Fibroblast of peridontal ligament (primary cell): ENCODE data around the gene TEDC1.

ENCODE experiments used
- DNase-seq: peaks from one replicate; pipeline ENCODE4 v3.0.0-alpha.2; 2010; ENCODE audit errors: extremely low read depth

Gene TEDC1, protein sequence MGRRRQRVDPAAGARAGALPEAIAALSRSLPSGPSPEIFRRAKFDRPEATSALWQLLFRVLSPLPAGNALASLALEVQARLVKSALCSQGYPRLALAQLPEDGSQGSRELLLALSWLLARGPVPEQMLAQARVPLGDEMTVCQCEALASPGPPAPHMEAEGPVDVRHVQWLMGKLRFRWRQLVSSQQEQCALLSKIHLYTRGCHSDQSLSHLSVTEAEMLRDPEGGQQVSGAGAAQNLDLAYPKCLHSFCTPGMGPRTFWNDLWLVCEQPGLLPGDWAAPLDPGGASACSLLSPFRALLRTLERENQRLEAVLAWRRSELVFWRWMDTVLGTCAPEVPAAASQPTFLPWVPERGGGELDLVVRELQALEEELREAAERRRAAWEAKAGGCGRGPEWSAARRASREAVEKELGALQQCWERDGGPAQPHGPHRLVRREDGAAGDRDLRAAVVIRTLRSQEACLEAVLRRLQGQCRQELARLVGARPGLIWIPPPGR

DNA sequence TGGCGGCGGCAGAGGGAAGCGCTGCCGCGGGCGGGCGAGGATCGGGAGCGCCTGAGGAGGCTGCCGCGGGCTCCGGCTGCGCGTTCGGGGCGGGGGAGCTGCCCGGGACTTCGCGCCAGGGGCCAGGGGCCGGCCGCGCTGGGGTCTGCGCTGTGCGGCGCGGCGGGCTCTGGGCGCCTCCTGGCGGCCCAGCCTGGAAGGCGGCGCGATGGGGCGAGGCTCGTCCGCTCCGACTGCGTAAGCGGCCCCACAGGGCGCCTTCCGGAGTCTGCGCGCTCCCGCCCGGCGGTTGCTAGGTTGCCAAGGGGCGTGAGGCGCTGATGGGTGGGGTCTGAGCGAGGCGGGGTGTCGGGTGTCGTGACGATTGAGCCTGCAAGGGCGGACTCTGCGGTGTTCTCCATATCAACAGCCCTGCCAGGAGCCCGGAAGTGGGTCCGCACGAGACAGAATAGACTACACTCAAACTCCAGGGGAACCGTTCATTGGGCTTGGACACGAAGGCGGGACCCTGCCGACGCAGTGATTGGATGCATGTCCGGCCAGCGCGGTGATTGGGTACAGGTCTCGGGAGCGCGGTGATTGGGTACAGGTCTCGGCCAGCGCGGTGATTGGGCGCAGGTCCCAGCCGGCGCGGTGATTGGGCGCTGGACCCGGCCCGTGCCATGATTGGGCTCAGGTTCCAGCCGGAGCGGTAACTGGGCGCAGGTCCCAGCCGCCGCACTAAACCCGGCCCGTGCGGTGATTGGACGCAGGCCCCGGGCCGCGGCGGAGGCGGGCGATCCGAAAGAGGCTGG is at the start of gene TEDC1:
TSS of gene TEDC1 (plus strand) at position 675 of the 794 bp plus-strand sequence. CDS start 130 bp downstream, outside the sequence.
- DNase-seq = peak; percentile 100

DNA sequence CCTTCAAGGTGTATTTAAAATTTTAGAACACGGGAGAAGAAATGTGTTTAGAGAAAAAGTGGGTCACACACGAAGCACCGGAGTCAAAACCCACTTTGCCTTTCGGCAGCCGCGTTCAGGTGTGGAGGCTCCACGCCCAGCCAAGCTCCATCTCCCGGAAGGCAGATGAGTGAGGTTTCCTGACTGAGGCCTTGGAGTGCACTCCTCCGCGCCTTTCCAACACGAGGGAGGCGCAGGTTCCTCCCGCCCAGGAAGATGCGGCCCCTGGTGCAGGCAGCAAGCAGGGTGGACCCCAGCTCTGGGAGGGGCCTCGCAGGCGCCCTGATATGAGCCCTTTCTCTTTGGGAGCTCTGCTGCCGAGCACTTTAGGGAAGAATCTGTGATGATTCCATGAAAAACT is 48.9 kb upstream of the TEDC1 start:
- DNase-seq = no peak

DNA sequence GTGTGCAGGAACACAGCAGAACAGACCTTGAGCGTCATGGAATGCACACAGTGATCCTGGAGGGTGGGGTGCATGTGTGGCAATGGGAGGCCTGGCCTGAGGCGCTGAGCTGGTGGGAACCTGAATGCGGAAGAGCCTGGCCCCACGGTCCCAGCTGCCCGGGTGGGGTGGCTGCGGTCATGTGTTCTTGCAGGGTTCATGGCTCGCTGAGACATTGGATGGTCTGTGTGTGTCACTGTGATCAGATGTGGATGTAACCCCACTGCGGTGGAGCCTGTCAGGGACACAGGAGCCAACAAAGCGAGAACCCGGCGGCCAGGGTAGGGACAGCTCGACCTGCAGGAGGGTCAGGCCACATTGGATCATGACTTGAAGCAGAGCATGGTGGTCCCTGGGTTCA is 48.2 kb upstream of the TEDC1 start:
- DNase-seq = no peak

DNA sequence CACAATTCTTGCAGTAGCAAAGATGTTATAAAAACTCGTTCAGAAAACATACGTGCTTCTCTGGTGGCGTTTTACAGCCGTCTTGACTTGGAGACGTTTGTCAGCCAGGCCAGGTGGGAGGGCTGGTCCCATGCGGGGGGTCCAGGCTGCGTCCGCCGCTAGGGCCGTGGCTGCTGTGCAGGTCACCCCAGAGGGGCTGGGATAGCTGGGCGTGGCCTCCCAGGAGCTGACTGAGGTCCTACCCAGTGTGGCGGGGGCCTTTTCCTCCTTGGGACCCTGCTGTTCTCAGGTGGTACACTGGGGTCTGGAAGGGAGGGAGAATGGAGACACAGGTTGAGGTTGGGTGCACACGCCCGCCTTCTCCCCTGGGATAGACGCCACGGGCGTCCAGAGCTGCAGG is 46.2 kb upstream of the TEDC1 start:
- no peak for DNase-seq

DNA sequence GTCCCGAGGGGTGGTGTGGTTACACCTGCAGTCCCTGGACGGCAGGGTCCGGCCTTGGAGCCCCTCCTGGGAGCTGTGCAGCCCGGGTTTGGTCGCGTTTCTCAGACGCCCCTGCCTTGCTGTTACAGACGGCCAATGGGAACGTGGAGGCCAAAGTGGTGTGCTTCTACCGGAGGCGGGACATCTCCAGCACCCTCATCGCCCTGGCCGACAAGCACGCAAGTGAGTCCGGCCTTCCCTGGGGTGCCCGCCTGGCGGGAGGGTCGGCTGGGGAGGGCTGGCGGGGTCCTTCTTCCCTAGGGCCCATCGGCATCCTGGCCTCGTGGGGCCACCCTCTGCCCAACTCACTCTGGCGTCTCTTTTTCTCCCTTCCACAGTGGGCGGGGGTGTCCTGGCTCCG is 45.8 kb upstream of the TEDC1 start:
- no peak for DNase-seq

DNA sequence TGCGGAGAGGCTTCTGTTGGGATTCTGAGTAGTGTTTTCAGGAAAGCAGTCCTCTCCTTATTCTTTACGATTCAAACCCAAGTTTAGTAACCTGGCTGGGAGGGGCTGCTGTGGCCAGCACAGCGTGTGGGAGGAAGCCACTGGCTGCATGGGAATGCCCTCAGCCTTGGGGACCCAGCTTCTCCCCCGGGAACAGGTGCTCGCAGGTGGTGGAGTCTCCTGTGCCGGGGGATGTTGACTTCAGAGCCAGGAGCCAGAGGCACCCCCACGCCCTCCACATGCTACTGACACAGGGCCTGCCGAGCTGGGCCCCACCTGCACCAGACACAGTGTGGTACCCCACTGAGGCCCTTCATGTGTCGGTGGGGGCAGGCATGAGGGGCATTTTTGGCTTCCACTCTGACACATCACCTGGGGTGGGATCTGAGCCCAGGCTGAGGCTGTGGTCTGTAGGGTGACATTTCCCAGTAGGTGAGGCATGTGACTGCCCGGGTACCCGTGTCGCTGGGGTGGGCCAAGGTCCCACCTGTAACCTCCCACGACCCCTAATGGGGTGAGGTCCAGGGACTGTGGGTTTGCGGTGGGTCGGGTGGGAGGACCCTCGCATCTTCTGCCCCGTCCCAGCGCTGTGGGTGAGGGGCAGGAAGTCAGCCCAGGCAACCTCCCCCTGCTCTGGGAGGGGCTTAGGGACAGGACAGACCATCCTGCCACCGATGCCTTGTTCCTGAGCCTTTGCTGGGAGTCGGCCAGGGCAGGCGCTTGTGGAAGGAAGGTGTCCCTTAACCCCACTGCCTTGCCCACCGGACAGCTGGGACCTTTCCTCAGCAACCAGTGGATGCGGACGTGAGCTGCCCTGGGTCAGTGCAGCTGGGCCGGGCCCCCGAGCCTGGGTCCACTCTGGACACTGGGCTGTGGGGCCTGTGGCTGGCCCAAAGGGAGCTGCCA is 44.9 kb upstream of the TEDC1 start:
- DNase-seq = no peak

DNA sequence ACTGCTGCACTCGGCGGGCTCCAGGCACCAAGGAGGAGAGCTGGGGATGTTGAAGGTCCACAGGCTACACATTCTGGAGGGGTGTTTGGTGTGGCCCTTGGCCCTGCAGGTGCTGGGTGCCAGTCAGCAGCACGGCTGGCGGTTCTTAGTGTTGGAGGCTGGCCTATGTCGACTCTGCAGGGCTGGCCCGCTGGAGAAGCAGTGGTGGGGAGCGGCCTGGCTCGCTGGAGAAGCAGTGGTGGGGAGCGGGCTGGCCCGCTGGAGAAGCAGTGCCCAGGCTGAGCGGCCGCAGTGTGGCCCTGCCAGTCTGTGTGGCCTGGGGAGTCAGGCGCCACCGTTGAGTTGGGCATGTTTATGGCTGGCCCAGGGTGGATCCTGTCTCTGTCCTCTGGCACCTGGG is 44.1 kb upstream of the TEDC1 start:
- no peak for DNase-seq

DNA sequence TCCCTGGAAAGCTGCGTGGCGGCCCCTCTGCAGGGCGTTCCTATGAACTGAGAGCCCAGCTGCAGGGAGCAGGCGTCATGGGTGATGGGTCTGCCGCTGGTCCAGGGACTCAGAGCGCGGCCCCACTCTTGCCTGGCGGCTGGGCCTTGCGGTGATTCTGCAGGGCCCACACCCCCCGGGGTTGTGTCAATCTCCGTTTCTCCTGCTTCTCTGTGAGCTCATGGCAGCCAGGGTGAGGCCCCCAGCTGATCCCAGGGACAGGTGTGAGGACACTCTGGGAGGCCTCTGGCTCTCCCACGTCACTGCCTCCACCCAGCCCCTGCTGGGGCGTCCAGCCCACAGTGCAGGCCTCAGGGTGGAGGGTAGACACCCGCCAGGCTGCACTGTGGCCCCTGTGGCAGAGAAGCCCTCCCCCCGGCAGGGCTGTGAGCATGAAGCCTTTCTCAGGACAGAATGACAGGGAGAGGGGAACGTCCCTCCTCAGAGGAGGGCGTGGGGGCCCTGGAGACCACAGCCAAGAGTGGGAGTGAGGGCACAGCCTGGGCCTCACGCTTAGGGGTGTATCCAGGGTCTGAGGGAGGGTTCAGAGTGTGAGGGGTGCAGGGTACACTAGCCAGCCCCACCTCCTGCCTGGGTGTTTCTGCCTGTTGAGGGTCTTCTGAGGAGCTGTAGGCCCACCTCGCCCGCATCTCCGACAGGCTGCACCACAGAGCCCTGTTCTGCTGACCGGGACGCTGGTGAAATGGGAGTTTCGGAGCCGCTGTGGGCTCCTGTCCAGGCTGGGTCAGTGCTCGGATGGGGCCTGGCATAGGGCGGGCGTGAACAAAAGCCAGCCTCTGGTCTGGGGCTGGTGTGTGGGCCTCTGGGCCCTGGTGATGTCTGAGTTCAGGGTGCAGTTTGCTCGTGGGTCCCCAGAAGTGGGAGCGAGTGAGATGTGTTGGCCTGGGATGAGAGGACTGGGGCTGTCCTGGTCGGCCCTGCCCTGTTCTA is 43.1 kb upstream of the TEDC1 start:
- DNase-seq = no peak

DNA sequence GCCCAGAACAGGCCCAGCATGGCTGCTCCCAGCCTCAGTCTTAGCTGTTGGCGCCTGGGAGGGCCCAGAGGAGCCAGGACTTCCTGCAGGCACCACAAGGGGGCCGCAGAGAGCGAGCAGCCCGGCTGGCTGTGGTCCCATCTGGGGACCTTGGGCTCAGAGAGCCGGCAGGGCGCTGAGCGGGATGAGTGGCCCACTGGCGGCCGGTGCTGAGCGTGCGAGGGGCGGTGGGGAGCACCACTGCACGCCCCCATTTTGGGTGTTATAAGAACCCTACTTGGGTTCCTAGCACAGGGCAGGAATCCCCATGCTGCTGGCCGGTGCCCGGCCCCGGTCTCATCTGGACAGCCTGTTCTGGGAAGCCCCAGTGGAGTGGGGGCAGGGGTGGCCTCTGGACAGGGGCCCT is 42.3 kb upstream of the TEDC1 start:
- peak; percentile 45 for DNase-seq

DNA sequence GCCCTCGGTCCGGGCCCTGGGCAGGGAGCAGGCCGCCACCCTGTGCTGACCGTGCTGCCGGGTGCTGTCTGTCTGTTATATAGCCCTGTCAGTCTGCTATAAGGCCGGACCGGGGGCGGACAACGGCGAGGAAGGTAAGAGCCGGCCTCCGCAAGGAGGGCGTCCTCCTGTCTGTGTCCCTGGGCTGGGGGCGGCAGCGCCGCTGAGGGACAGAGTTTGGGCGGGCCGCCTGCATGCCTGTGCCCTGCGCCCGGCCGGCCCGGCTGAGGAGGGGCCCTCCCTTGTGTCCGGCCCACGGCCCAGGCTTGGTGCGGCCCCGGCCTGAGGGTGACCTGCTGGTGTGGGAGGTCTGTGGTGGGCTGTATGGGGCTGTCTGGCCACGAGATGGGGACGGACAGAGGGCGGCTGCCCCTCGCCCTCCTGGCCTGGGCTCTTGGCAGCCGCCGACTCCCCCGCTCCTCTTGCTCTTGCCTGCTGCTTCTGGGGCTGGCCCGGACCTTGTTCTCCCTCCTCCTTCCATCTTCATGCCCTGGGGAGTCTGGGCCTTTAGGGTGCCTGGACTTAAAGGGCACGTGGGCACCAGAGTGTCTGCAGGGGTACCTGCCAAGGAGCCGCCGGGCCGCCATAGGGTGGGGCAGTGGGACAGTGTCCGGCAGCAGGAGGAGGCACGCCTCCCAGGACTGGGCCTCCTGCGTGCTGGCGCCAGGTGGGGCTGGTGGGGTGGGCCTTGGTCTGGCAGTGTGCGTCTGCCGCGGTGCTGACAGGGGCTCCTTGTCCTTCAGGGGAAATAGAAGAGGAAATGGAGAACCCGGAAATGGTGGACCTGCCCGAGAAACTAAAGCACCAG is 41.5 kb upstream of the TEDC1 start:
- DNase-seq = no peak

DNA sequence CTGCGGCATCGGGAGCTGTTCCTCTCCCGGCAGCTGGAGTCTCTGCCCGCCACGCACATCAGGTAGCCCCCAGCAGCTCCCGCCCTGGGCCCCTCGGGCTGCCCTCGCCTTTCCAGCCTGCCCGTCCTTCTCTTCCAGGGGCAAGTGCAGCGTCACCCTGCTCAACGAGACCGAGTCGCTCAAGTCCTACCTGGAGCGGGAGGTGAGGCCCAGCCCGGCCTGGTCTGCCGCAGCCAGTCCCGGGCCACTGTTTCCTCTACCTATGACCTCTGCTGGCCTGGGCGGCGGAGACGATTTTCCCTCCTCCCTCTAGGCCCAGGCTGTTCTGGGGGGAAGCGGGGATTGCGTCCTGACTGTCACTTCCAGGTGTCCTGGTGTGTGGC is 40.9 kb upstream of the TEDC1 start:
- DNase-seq = no peak

DNA sequence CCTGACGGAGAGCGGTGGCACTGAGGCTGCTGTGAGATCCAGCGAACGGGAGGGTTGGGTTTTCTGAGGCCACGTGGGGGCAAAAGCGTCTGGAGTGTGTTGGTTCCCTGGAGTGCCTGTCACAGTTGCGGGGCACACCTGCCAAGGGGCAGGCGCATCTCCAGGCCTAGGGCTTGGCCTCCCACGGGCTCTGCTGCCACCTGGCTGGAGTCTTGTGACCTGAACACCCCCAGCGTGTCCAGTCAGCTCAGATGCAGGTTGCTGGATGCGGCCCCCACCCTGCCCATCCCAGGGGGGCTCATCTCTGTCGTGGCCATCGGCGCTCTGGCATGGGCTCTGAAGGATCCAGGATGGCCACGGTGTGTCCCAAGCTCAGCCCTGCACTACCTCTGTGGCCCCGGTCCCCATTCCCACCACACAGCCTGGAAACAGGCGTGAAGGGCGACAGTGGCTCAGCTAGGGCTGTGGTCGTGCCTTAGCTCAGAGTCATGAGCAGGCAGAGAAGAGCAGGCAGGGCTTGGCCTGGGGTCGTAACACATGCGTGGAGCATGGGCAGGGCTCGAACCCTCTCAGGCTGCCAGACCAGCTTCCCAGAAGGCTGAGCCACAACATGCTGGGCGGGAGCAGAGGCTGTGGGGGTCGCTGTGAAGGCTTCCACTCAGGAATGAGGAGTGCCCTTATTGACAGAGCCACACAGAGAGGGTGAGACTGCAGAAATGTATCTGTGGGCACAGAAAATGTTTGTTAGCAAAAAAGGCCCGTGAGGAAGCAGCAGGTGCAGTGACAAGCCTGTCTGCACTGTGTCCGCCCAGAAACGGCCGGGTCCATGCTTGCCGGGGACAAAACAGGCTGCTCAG is 40.0 kb upstream of the TEDC1 start:
- DNase-seq = no peak

DNA sequence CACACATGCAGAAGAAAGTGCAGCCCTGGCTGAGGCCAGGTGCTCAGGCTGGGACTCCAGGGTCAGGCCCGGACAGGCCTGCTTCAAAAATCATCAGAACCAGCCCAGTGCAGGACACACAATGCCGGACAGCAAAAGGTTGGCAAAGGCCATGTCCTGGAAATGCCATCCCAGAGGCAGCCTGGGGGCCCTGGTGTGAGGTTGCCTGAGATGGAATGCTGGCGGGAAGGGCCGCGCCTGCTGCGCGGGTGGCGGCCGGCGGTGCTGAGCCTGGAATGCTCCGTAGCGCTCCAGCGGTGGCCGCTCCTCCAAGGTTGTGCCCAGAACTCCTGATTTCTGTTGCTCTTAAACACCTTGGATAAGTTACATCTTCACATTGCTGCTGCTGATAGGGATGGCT is 38.1 kb upstream of the TEDC1 start:
- no peak for DNase-seq

DNA sequence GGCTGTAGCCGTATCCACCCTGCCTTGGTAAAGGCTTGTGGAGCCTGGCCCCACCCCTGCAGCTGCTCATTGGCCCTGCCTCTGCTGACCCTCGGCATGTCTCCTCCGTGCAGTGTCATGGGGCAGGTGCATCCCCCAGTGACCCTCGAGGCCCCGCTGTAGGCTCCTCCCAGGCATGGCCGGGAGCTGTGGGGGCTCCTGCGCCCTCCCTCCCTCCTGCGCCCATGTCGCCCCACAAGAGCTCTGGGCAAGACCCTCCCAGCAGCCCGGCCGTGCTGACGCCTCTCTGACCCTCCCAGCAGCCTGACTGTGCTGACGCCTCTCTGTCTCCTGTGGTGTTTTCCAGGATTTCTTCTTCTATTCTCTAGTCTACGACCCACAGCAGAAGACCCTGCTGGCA is 37.2 kb upstream of the TEDC1 start:
- no peak for DNase-seq

DNA sequence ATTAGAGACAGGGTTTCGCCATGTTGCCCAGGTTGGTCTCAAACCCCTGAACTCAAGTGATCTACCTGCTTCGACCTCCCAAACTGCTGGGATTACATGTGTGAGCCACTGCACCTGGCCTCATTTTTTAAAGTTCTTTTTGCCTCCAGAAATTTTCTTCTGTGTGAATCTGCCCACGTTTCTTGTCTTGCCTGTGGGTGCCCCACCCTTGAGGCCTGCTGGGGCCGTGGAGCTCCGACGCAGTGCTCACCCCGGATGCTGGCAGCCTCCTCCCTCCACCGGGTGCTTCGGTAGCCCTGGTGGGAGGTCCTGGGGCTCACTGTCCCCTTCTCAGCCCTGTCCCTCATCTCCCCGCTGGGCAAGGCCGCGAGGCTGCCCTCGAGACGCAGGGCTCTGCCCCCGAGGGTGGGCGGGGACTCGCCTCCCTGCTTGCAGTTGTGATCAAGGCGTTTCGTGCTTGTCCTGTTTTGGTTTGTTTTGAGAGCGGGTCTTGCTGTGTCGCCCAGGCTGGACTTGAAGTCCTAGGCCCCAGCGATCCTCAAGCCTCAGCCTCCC is 35.9 kb upstream of the TEDC1 start:
- no peak for DNase-seq

DNA sequence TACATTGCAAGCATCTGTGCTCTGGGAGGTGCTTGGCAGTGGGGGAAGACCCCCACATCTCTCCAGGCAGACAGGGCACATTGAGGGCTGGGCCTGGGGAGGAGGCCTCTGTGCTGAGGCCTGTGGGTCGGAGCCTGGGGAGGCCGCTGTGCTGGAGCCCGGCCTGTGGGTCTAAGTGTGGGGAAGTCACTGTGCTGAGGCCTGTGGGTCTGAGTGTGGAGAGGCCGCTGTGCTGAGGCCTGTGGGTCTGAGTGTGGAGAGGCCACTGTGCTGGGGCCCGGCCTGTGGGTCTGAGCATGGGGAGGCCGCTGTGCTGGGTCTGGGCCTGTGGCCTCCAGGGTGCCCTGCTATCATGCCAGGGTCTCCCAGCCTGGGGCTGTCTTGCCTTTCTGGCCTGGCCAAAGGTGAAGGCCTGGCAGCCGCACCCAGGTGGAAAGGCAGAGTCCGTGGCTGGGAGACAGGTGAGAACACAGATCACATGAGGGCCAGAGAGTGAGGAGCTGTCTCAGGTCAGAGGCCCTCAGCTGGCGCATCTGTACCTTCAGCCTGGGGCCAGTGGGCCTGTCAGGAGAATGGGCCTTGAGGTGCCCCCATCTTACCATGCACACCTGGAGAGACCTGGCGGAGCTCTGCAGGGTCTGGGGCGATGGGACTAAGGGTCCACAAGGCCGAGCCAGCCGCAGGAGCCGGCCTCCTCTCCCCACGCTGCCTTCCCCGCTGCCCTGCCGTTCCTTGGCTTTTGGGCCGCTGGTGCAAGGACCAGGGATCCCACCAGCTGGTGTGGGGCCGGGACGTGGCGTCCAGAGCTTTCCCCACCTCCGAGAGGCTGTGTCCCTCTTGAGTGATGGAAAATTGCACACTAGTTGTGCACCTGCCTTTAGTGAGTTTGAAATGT is 35.0 kb upstream of the TEDC1 start:
- DNase-seq = no peak
